Neural cell (in vitro differentiated cells): ENCODE measurements around the gene ATAD3C. TPM values are rescaled to one million over a fixed set of nuclear protein-coding genes. Genes with fewer than 3 reads are reported as not detected.
"Not testable (repeated sequence)": the region's sequence is repeated elsewhere in the genome, so short reads cannot be mapped to it uniquely, and the experiment has no call there.

Experiments used
- H2AFZ ChIP-seq: fragments of 200-600, 300-800 bp; sonication (generic), shearing (Covaris generic); 2 replicates; pipeline ENCODE4 v1.6.0; 2014; ENCODE audit warnings: low read depth, mild to moderate bottlenecking, antibody characterized with exemption, low read length, moderate library complexity
- H3F3A ChIP-seq: fragments of 200-600 bp; shearing (Covaris generic); 2 replicates; pipeline ENCODE4 v1.6.1; 2016; ENCODE audit warnings: mild to moderate bottlenecking, moderate library complexity, mixed read lengths, antibody characterized with exemption, low read length; ENCODE audit not compliant: insufficient read depth, poor library complexity, severe bottlenecking
- H3K27ac ChIP-seq: fragments of 200-600, 300-800 bp; sonication (generic), shearing (Covaris generic); 2 replicates; pipeline ENCODE4 v1.5.1; 2014; ENCODE audit warnings: mild to moderate bottlenecking, low read length, moderate library complexity
- H3K27me3 ChIP-seq: fragments of 300-800, 200-600 bp; sonication (generic), shearing (Covaris generic); 2 replicates; pipeline ENCODE4 v1.6.0; 2014; ENCODE audit warnings: mild to moderate bottlenecking, low read depth, low read length, moderate library complexity; ENCODE audit not compliant: insufficient read depth
- H3K36me3 ChIP-seq: fragments of 300-800, 200-600 bp; sonication (generic), shearing (Covaris generic); 2 replicates; pipeline ENCODE4 v1.5.1; 2014; ENCODE audit warnings: mild to moderate bottlenecking, antibody characterized with exemption, low read length, moderate library complexity; ENCODE audit not compliant: insufficient read depth
- H3K4me2 ChIP-seq: fragments of 300-800, 200-600 bp; sonication (generic), shearing (Covaris generic); 2 replicates; pipeline ENCODE4 v1.6.0; 2014; ENCODE audit warnings: mild to moderate bottlenecking, low read length
- H3K4me3 ChIP-seq: fragments of 300-800, 200-600 bp; sonication (generic), shearing (Covaris generic); 2 replicates; pipeline ENCODE4 v1.5.1; 2014; ENCODE audit warnings: mild to moderate bottlenecking, low read length, moderate library complexity
- H3K79me2 ChIP-seq: fragments of 200-600 bp; shearing (Covaris generic); replicated peaks from 2 replicates; pipeline ENCODE4 v1.6.0; 2014; ENCODE audit warnings: mild to moderate bottlenecking, low read length, moderate library complexity; ENCODE audit not compliant: insufficient read depth
- H3K9ac ChIP-seq: fragments of 300-800, 200-600 bp; sonication (generic), shearing (Covaris generic); 2 replicates; pipeline ENCODE4 v1.6.1; 2016; ENCODE audit warnings: mild to moderate bottlenecking, low read length, mixed read lengths
- H3K9me2 ChIP-seq: fragments of 200-600 bp; shearing (Covaris generic); 2 replicates; pipeline ENCODE4 v1.6.1; 2016; ENCODE audit warnings: mild to moderate bottlenecking, low read length, mixed read lengths; ENCODE audit not compliant: insufficient read depth
- H3K9me3 ChIP-seq: fragments of 200-600, 300-800 bp; sonication (generic), shearing (Covaris generic); 2 replicates; pipeline ENCODE4 v1.6.1; 2016; ENCODE audit warnings: mild to moderate bottlenecking, mixed run types, low read length, moderate library complexity, mixed read lengths
- H4K20me1 ChIP-seq: fragments of 200-600 bp; shearing (Covaris generic); 2 replicates; pipeline ENCODE4 v1.6.1; 2016; ENCODE audit warnings: mild to moderate bottlenecking, mixed run types; ENCODE audit not compliant: insufficient read depth
- CTCF ChIP-seq: fragments of 450-650 bp; IDR thresholded peaks from 2 replicates; pipeline ENCODE4 v1.5.1; 2014; ENCODE audit warnings: antibody characterized with exemption, mild to moderate bottlenecking, moderate library complexity; ENCODE audit not compliant: poor library complexity, severe bottlenecking
- EZH2 ChIP-seq: fragments of 200-600, 300-800 bp; shearing (Covaris generic), sonication (generic); IDR thresholded peaks from 2 replicates; pipeline ENCODE4 v1.6.1; 2014; ENCODE audit warnings: antibody characterized with exemption, low read length, borderline replicate concordance, mild to moderate bottlenecking; ENCODE audit not compliant: insufficient read depth, poor library complexity, severe bottlenecking
- MXI1 ChIP-seq: fragments of 450-650 bp; conservative IDR thresholded peaks from 2 replicates; pipeline ENCODE4 v1.6.1; 2014; ENCODE audit warnings: antibody characterized with exemption, mild to moderate bottlenecking; ENCODE audit not compliant: poor library complexity, severe bottlenecking
- POLR2AphosphoS5 ChIP-seq: IDR thresholded peaks from 2 replicates; pipeline ENCODE4 v1.6.1; 2012
- RAD21 ChIP-seq: fragments of 450-650 bp; conservative IDR thresholded peaks from 2 replicates; pipeline ENCODE4 v1.6.1; 2014; ENCODE audit warnings: antibody characterized with exemption, mild to moderate bottlenecking, moderate library complexity
- REST ChIP-seq: IDR thresholded peaks from 2 replicates; pipeline ENCODE4 v1.6.1; 2012; ENCODE audit warnings: borderline replicate concordance
- polyA plus RNA-seq: library from polyadenylated mRNA; depleted of rRNA; stranded (reverse); fragments of >200 nt; gene quantifications from 2 replicates; pipeline ENCODE4 v1.2.3, GENCODE V29; 2014

The ATAD3C gene
- polyA plus RNA-seq, 1 donor from 2014 or later: not detected

- Histone ChIP-seq H3K4me3 (no peak overlapping the region), H3K4me2 (no peak overlapping the region), H3K79me2 (no peaks in the 10 kb centered on the region), H3K36me3 (no peaks in the 10 kb centered on the region), H3K27ac (no peak overlapping the region), H3K9ac (no peak overlapping the region), H4K20me1 (no peaks in the 10 kb centered on the region), H3K27me3 (no peaks in the 10 kb centered on the region), H3K9me3 (no peaks in the 10 kb centered on the region), H2AFZ (no peak overlapping the region), H3K9me2 (no peaks in the 10 kb centered on the region), H3F3A (no peaks in the 10 kb centered on the region)
- TF ChIP-seq REST: no peak
- TF ChIP-seq RAD21: no peak
These were observed 13.0 kb downstream of the ATAD3C start for GRCh38 chr1:1462318-1462966.

GRCh38 chr1:1463312-1463711 lies 13.8 kb downstream of the ATAD3C start:
- H3K4me2 ChIP-seq: no peak overlapping the region
- H2AFZ ChIP-seq: no peak overlapping the region
- H3K4me3 ChIP-seq: no peak overlapping the region
- H4K20me1 ChIP-seq: no peaks in the 10 kb centered on the region
- no peaks in the 10 kb centered on the region for H3K9me2 ChIP-seq
- no peaks in the 10 kb centered on the region for H3F3A ChIP-seq
- no peak overlapping the region for H3K9ac ChIP-seq
- H3K79me2 ChIP-seq: no peaks in the 10 kb centered on the region
- TF ChIP-seq EZH2: no peak
- TF ChIP-seq CTCF: no peak
- TF ChIP-seq RAD21: no peak
- TF ChIP-seq MXI1: no peak
- TF ChIP-seq POLR2AphosphoS5: no peak
- H3K9me3 ChIP-seq: no peaks in the 10 kb centered on the region
- H3K36me3 ChIP-seq: no peaks in the 10 kb centered on the region
- no peaks in the 10 kb centered on the region for H3K27me3 ChIP-seq
- H3K27ac ChIP-seq: no peak overlapping the region

GRCh38 chr1:1468196-1468985 lies 18.9 kb downstream of the ATAD3C start:
- not testable (repeated sequence) for H3K36me3 ChIP-seq, H4K20me1 ChIP-seq, H3K27ac ChIP-seq, H3K9ac ChIP-seq, H3K27me3 ChIP-seq, H3F3A ChIP-seq, H2AFZ ChIP-seq, H3K79me2 ChIP-seq, H3K4me3 ChIP-seq, H3K9me2 ChIP-seq, H3K4me2 ChIP-seq, H3K9me3 ChIP-seq
